ENCODE measurements around the gene CCDC201.
"Not testable (repeated sequence)": the region's sequence is repeated elsewhere in the genome, so short reads cannot be mapped to it uniquely, and the experiment has no call there.

- TF ChIP-seq POLR2A, CTCF (IDR thresholded peaks at IDR 0.05): not testable (repeated sequence)
Observed at GRCh38 chr7:45848734-45849133, 24.1 kb downstream of the CCDC201 start.

All from lower leg skin (tissue), 3 donors.